Smooth muscle cell (in vitro differentiated cells): ENCODE results near the gene ABCF3. TPM values are rescaled to one million over a fixed set of nuclear protein-coding genes. Genes with fewer than 3 reads are reported as not detected.

Source experiments
- DNase-seq: peaks from one replicate; lab custom pipeline; 2025; ENCODE audit not compliant: unreplicated experiment; lab: John Stamatoyannopoulos, UW
- H2AFZ ChIP-seq: fragments of 200-600 bp; sonication (generic); 2 replicates; pipeline ENCODE4 v1.6.0; 2016; ENCODE audit warnings: antibody characterized with exemption, low read depth, mild to moderate bottlenecking
- H3F3A ChIP-seq: fragments of 200-600 bp; sonication (generic); 2 replicates; pipeline ENCODE4 v1.6.0; 2017; ENCODE audit warnings: antibody characterized with exemption, low read depth
- H3K27ac ChIP-seq: fragments of 200-600 bp; sonication (generic); 2 replicates; pipeline ENCODE4 v1.5.1; 2016; ENCODE audit warnings: low read depth, mild to moderate bottlenecking
- H3K27me3 ChIP-seq: fragments of 200-600 bp; sonication (generic); 2 replicates; pipeline ENCODE4 v1.6.1; 2016; ENCODE audit warnings: low read depth, mild to moderate bottlenecking
- H3K36me3 ChIP-seq: fragments of 200-600 bp; sonication (generic); 2 replicates; pipeline ENCODE4 v1.5.1; 2016; ENCODE audit warnings: low read depth
- H3K4me1 ChIP-seq: fragments of 200-600 bp; sonication (generic); 2 replicates; pipeline ENCODE4 v1.5.1; 2016; ENCODE audit warnings: low read depth
- H3K4me2 ChIP-seq: fragments of 200-600 bp; sonication (generic); 2 replicates; pipeline ENCODE4 v1.6.0; 2016; ENCODE audit warnings: mild to moderate bottlenecking
- H3K4me3 ChIP-seq: fragments of 200-600 bp; sonication (generic); 2 replicates; pipeline ENCODE4 v1.5.1; 2016; ENCODE audit warnings: mild to moderate bottlenecking
- H3K79me2 ChIP-seq: fragments of 200-600 bp; sonication (generic); 2 replicates; pipeline ENCODE4 v1.6.0; 2016; ENCODE audit warnings: low read depth, mild to moderate bottlenecking
- H3K9ac ChIP-seq: fragments of 200-600 bp; sonication (generic); 2 replicates; pipeline ENCODE4 v1.6.0; 2016; ENCODE audit warnings: low read depth
- H3K9me3 ChIP-seq: fragments of 200-600 bp; sonication (generic); replicated peaks from 2 replicates; pipeline ENCODE4 v1.5.1; 2016; ENCODE audit warnings: low read depth
- H4K20me1 ChIP-seq: fragments of 200-600 bp; sonication (generic); 2 replicates; pipeline ENCODE4 v1.6.0; 2016; ENCODE audit warnings: low read depth
- WGBS: methylation state at CpG from one replicate; pipeline ENCODE4 v1.1.7; 2016; ENCODE audit warnings: low lambda C conversion rate; 5-methylcytosine and 5-hydroxymethylcytosine counted together
- polyA plus RNA-seq: library from polyadenylated mRNA; unstranded; fragments of >200 nt; fragmentation: Nextera tagmentation; extraction: Ambion mirVana; gene quantifications from 2 replicates; pipeline ENCODE4 v1.2.1, GENCODE V29; 2016
- total RNA-seq: library from RNA; depleted of rRNA; stranded (reverse); fragments of >200 nt; gene quantifications from 2 replicates; pipeline ENCODE4 v1.2.3, GENCODE V29; 2014
- TF ChIP-seq, protein P1 (sequence below): fragments of 200-600 bp; sonication (generic); IDR thresholded peaks from 2 replicates; pipeline ENCODE4 v1.5.1; 2017; ENCODE audit warnings: borderline replicate concordance, mild to moderate bottlenecking, antibody characterized with exemption; ENCODE audit not compliant: insufficient read depth, poor library complexity, severe bottlenecking

Gene ABCF3
- total and polyA plus RNA-seq, 2 experiments from 2014 or later: 34.6 to 46.3 TPM

DNA sequence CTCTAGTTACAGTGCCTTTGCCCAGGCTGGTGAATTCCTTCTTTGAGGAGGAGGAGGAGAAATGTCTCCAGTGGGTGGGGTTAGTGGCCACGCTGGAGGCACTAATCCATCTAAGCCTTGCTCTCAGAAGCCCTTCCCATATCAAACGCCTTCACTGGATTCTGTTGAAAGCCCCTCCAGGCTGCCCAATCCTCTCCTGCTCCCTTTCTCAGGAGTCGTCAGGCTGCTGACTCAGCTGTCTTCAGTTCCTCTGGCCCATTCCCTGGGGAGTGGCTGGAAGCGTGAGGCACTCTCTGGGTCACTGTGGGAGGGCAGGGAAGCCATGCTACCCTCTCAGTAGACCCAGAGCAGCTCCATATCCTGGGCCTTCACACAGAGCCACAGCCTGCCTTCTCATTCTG lies 8.7 kb upstream of the ABCF3 start:
- TF ChIP-seq, protein P1, sequence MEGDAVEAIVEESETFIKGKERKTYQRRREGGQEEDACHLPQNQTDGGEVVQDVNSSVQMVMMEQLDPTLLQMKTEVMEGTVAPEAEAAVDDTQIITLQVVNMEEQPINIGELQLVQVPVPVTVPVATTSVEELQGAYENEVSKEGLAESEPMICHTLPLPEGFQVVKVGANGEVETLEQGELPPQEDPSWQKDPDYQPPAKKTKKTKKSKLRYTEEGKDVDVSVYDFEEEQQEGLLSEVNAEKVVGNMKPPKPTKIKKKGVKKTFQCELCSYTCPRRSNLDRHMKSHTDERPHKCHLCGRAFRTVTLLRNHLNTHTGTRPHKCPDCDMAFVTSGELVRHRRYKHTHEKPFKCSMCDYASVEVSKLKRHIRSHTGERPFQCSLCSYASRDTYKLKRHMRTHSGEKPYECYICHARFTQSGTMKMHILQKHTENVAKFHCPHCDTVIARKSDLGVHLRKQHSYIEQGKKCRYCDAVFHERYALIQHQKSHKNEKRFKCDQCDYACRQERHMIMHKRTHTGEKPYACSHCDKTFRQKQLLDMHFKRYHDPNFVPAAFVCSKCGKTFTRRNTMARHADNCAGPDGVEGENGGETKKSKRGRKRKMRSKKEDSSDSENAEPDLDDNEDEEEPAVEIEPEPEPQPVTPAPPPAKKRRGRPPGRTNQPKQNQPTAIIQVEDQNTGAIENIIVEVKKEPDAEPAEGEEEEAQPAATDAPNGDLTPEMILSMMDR: no peak
- H3F3A ChIP-seq: peaks cover 66% of the 10 kb centered on the region
- H3K4me2 ChIP-seq: peak overlapping the region; percentile 98
- no peaks in the 10 kb centered on the region for H3K9me3 ChIP-seq
- WGBS: 5% methylated on average over 4 of the region's 4 CpGs
- H3K36me3 ChIP-seq: peaks cover 11% of the 10 kb centered on the region
- H3K79me2 ChIP-seq: peaks cover 62% of the 10 kb centered on the region
- peak overlapping the region; percentile 99 for H3K4me3 ChIP-seq
- no peaks in the 10 kb centered on the region for H3K27me3 ChIP-seq
- peak overlapping the region; percentile 94 for H3K27ac ChIP-seq
- peaks cover 58% of the 10 kb centered on the region for H4K20me1 ChIP-seq
- H2AFZ ChIP-seq: no peak overlapping the region
- peak; percentile 34 for DNase-seq
- H3K9ac ChIP-seq: peak overlapping the region; percentile 59
- H3K4me1 ChIP-seq: peaks cover 24% of the 10 kb centered on the region

GRCh38 chr3:184177767-184178306 lies 8.2 kb upstream of the ABCF3 start:
- Histone ChIP-seq H3K27ac (peak overlapping the region; percentile 94), H3F3A (peaks cover 66% of the 10 kb centered on the region), H3K9ac (no peak overlapping the region), H3K27me3 (no peaks in the 10 kb centered on the region), H3K79me2 (peaks cover 62% of the 10 kb centered on the region), H3K4me3 (peak overlapping the region; percentile 99), H3K36me3 (peaks cover 14% of the 10 kb centered on the region), H4K20me1 (peaks cover 63% of the 10 kb centered on the region), H3K4me2 (peak overlapping the region; percentile 98), H3K9me3 (no peaks in the 10 kb centered on the region), H3K4me1 (peaks cover 24% of the 10 kb centered on the region), H2AFZ (no peak overlapping the region)
- DNase-seq: no peak
- TF ChIP-seq, protein P1: no peak
- 97% methylated on average over 12 of the region's 14 CpGs for WGBS

DNA sequence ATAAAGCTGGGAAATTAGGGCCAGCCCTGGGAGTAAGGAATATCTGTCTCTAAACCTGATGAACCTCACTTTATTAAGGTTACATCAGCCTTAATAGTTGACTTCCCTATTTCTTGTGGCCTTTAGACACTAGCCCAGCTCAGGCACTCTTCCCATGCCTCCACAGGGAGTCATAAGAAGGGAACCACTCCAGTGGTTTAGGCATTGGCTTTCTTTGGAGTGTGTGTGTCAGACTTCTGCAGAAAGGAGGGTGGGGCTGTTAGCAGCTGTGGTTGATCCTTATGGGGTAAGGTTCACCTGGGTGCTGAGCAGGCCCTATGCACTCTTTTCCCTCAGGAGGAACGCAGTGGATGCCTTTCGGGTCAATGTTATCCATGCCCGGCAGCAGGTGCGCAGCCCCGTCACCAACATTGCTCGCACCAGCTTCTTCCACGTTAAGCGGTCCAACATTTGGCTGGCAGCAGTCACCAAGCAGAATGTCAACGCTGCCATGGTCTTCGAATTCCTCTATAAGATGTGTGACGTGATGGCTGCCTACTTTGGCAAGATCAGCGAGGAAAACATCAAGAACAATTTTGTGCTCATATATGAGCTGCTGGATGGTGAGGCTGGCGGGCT lies 7.4 kb upstream of the ABCF3 start:
- peaks cover 66% of the 10 kb centered on the region for H3K79me2 ChIP-seq
- H3K9ac ChIP-seq: no peak overlapping the region
- no peaks in the 10 kb centered on the region for H3K9me3 ChIP-seq
- no peaks in the 10 kb centered on the region for H3K27me3 ChIP-seq
- peaks cover 71% of the 10 kb centered on the region for H4K20me1 ChIP-seq
- H3F3A ChIP-seq: peaks cover 66% of the 10 kb centered on the region
- no peak for DNase-seq
- TF ChIP-seq, protein P1: no peak
- H3K4me3 ChIP-seq: no peak overlapping the region
- H3K36me3 ChIP-seq: peaks cover 18% of the 10 kb centered on the region
- peaks cover 24% of the 10 kb centered on the region for H3K4me1 ChIP-seq
- peak overlapping the region; percentile 94 for H3K27ac ChIP-seq
- no peak overlapping the region for H2AFZ ChIP-seq
- WGBS: 96% methylated on average over 13 of the region's 13 CpGs
- peak overlapping the region; percentile 98 for H3K4me2 ChIP-seq

DNA sequence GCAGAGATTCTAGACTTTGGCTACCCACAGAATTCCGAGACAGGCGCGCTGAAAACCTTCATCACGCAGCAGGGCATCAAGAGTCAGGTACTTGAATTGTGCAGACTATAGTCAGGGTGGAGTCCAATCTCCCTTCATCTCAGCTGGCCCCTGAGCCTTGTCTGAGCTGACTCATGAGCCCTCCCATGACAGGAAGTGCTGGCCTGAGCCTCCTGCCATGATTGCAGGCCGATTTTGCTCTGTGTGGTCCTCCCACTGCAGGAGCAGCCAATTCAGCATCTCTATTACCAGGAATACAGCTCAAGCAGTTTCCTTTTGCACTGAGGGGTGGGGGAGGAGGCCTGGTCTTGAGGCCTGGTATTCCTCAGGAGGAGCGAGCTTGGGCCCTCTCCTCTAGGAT lies 5.8 kb upstream of the ABCF3 start:
- peak overlapping the region; percentile 20 for H3K27ac ChIP-seq
- H3K27me3 ChIP-seq: no peaks in the 10 kb centered on the region
- H3K4me2 ChIP-seq: peak overlapping the region; percentile 19
- peaks cover 28% of the 10 kb centered on the region for H3K4me1 ChIP-seq
- TF ChIP-seq, protein P1: no peak
- H3K4me3 ChIP-seq: no peak overlapping the region
- no peak for DNase-seq
- no peak overlapping the region for H2AFZ ChIP-seq
- 85% methylated on average over 6 of the region's 6 CpGs for WGBS
- H3K36me3 ChIP-seq: peaks cover 18% of the 10 kb centered on the region
- H3K9ac ChIP-seq: no peak overlapping the region
- no peaks in the 10 kb centered on the region for H3K9me3 ChIP-seq
- peaks cover 73% of the 10 kb centered on the region for H3F3A ChIP-seq
- peaks cover 60% of the 10 kb centered on the region for H3K79me2 ChIP-seq
- H4K20me1 ChIP-seq: peaks cover 73% of the 10 kb centered on the region
